HepG2 (cell line): ENCODE measurements around the gene KANSL3. TPM values are rescaled to one million over a fixed set of nuclear protein-coding genes. Genes with fewer than 3 reads are reported as not detected.
A peak's percentile ranks its signal among the peaks of the same experiment; 100 is the strongest.

ENCODE experiments used
- ADNP ChIP-seq: sonication (generic); formaldehyde crosslinking; IDR thresholded peaks from 2 replicates; pipeline ENCODE4 v1.4.0; 2020; ENCODE audit warnings: missing genetic modification reagents
- ATF6 ChIP-seq: sonication (generic); formaldehyde crosslinking; conservative IDR thresholded peaks from 2 replicates; pipeline ENCODE4 v1.4.0; 2020; ENCODE audit warnings: missing genetic modification reagents
- CCAR2 ChIP-seq: fragments of 200-400 bp; formaldehyde crosslinking; optimal IDR thresholded peaks from 2 replicates; pipeline ENCODE3; 2018; ENCODE audit warnings: low read depth, mild to moderate bottlenecking, low read length, moderate library complexity
- CREB1 ChIP-seq, 2 experiments: fragments of 450-650 bp in 1 of 2; IDR thresholded peaks; 2 replicates each; pipeline ENCODE4 v1.6.1; 2016 to 2017; ENCODE audit warnings: control low read depth in 1 of 2, mild to moderate bottlenecking in 1 of 2, missing compliant biosample characterization in 1 of 2, missing genetic modification characterization in 1 of 2
- HNF4G ChIP-seq, 2 experiments: sonication (generic) in 1 of 2; formaldehyde crosslinking in 1 of 2; IDR thresholded peaks; 2 replicates each; pipeline versions ENCODE4 v1.4.0 to v1.6.1; 2011 to 2020; ENCODE audit warnings: borderline replicate concordance in 2 of 2, low read depth in 2 of 2, mild to moderate bottlenecking in 2 of 2, low read length in 1 of 2, missing genetic modification reagents in 1 of 2, moderate library complexity in 1 of 2
- KDM2A ChIP-seq: sonication (generic); formaldehyde crosslinking; IDR thresholded peaks from 2 replicates; pipeline ENCODE4 v1.4.0; 2020; ENCODE audit warnings: low read depth, missing genetic modification reagents, borderline replicate concordance
- KDM6A ChIP-seq: IDR thresholded peaks from 2 replicates; pipeline ENCODE4 v1.6.1; 2016; ENCODE audit warnings: low read depth
- MLX ChIP-seq: IDR thresholded peaks from 2 replicates; pipeline ENCODE4 v1.6.1; 2016
- NR1H2 ChIP-seq: sonication (generic); formaldehyde crosslinking; IDR thresholded peaks from 2 replicates; pipeline ENCODE4 v1.8.1; 2022; ENCODE audit warnings: low read depth, missing genetic modification reagents, borderline replicate concordance
- NR2C2 ChIP-seq: sonication (generic); formaldehyde crosslinking; IDR thresholded peaks from 2 replicates; pipeline ENCODE4 v1.4.0; 2020; ENCODE audit warnings: missing genetic modification reagents, mild to moderate bottlenecking, moderate library complexity, borderline replicate concordance
- PHF5A ChIP-seq: IDR thresholded peaks from one replicate; pipeline ENCODE4 v1.6.1; 2018; ENCODE audit warnings: low read depth, missing genetic modification reagents; ENCODE audit not compliant: unreplicated experiment
- PITX1 ChIP-seq: sonication (generic); formaldehyde crosslinking; IDR thresholded peaks from 2 replicates; pipeline ENCODE4 v1.5.1; 2020; ENCODE audit warnings: mild to moderate bottlenecking, missing genetic modification reagents
- POGZ ChIP-seq: sonication (generic); formaldehyde crosslinking; IDR thresholded peaks from 2 replicates; pipeline ENCODE4 v1.4.0; 2020; ENCODE audit warnings: mild to moderate bottlenecking, missing genetic modification reagents
- POLR2AphosphoS5 ChIP-seq: IDR thresholded peaks from 2 replicates; pipeline ENCODE4 v1.6.1; 2012; ENCODE audit warnings: low read depth, low read length
- POLR2G ChIP-seq: fragments of 200-400 bp; formaldehyde crosslinking; IDR thresholded peaks from 2 replicates; pipeline ENCODE4 v1.6.1; 2018; ENCODE audit warnings: mild to moderate bottlenecking, low read depth, low read length, moderate library complexity
- SP4 ChIP-seq: sonication (generic); formaldehyde crosslinking; IDR thresholded peaks from 2 replicates; pipeline ENCODE4 v1.8.1; 2023; ENCODE audit warnings: mild to moderate bottlenecking, missing genetic modification reagents
- THAP8 ChIP-seq: sonication (generic); formaldehyde crosslinking; IDR thresholded peaks from 2 replicates; pipeline ENCODE4 v1.5.1; 2020; ENCODE audit warnings: missing genetic modification reagents, mild to moderate bottlenecking, borderline replicate concordance
- TRIM24 ChIP-seq: sonication (generic); formaldehyde crosslinking; IDR thresholded peaks from 2 replicates; pipeline ENCODE4 v1.8.0; 2022; ENCODE audit warnings: mild to moderate bottlenecking, missing genetic modification reagents
- ZNF326 ChIP-seq: sonication (generic); formaldehyde crosslinking; IDR thresholded peaks from 2 replicates; pipeline ENCODE4 v1.4.0; 2020; ENCODE audit warnings: missing genetic modification reagents, borderline replicate concordance
- ZNF510 ChIP-seq: sonication (generic); formaldehyde crosslinking; IDR thresholded peaks from 2 replicates; pipeline ENCODE4 v1.4.0; 2020; ENCODE audit warnings: low read depth, mild to moderate bottlenecking, missing genetic modification reagents
- ZNF580 ChIP-seq: IDR thresholded peaks from 2 replicates; pipeline ENCODE4 v1.6.1; 2016; ENCODE audit warnings: low read depth, borderline replicate concordance
- ZNF660 ChIP-seq: sonication (generic); formaldehyde crosslinking; IDR thresholded peaks from 2 replicates; pipeline ENCODE4 v1.5.1; 2020; ENCODE audit warnings: mild to moderate bottlenecking, low read depth, missing genetic modification reagents, borderline replicate concordance
- ZSCAN5A ChIP-seq: sonication (generic); formaldehyde crosslinking; IDR thresholded peaks from 2 replicates; pipeline ENCODE4 v1.8.0; 2022; ENCODE audit warnings: mild to moderate bottlenecking, missing genetic modification reagents, borderline replicate concordance
- polyA plus RNA-seq, 8 experiments: library from polyadenylated mRNA; depleted of rRNA in 3 of 8; stranded (reverse) in 7 of 8; unstranded in 1 of 8; fragments of >200 nt; fragmentation: Illumina TruSeq in 4 of 8; extraction: Trizol in 4 of 8; gene quantifications; 2 replicates each; pipeline versions ENCODE4 v1.2.1 to v1.2.3, GENCODE V29; 2011 to 2016; ENCODE audit warnings: low read depth in 4 of 8, missing spikeins in 1 of 8, mixed read lengths in 1 of 8; ENCODE audit not compliant: insufficient read depth in 1 of 8
- total RNA-seq, 5 experiments: library from RNA; depleted of rRNA; stranded (reverse); fragments of >200 nt; fragmentation: Illumina TruSeq; extraction: Trizol; gene quantifications; 2 replicates each; pipeline ENCODE4 v1.2.3, GENCODE V29; 2016; ENCODE audit warnings: low read depth in 1 of 5

The KANSL3 gene
- total and polyA plus RNA-seq, 2 of the 13 experiments (the other 11 are each of a cell fraction or from before 2014, with no cell fraction given), result 20.8 to 37.3 TPM

- TF ChIP-seq KDM6A (CRISPR knock-in tag) (peak; percentile 61), NR2C2 (CRISPR knock-in tag) (peak; percentile 92), NR1H2 (no peak), ATF6 (no peak), ZNF660 (no peak), PHF5A (no peak), CCAR2 (no peak), SP4 (peak; percentile 14; the same call in 1 of the 2 replicates), PITX1 (peak; percentile 61; the same call in 1 of the 2 replicates), THAP8 (CRISPR knock-in tag) (0 out of 2 replicates have a peak, but pooled peaks have one; percentile 38), ZNF326 (CRISPR knock-in tag) (no peak), TRIM24 (CRISPR knock-in tag) (peak; percentile 5; the same call in 1 of the 2 replicates), ADNP (CRISPR knock-in tag) (no peak), POGZ (CRISPR knock-in tag) (peak; percentile 44), KDM2A (no peak), CREB1 (IDR thresholded peaks at IDR 0.05) (no peak), CREB1 (CRISPR knock-in tag; IDR thresholded peaks at IDR 0.05) (no peak), ZNF510 (0 out of 2 replicates have a peak, but pooled peaks have one; percentile 47), POLR2G (peak; percentile 51), POLR2AphosphoS5 (peak; percentile 55), MLX (CRISPR knock-in tag) (peak; percentile 53; the same call in 1 of the 2 replicates), ZSCAN5A (CRISPR knock-in tag) (peak; percentile 57; the same call in 1 of the 2 replicates), ZNF580 (0 out of 2 replicates have a peak, but pooled peaks have one; percentile 31), HNF4G (IDR thresholded peaks at IDR 0.05; ENCODE audit: borderline replicate concordance, low read depth, low read length) (peak; percentile 91; the same call in 1 of the 2 replicates), HNF4G (CRISPR knock-in tag; IDR thresholded peaks at IDR 0.05; ENCODE audit: borderline replicate concordance, low read depth) (peak; percentile 77; the same call in 1 of the 2 replicates)
Observed at GRCh38 chr2:96683972-96684820, 46.1 kb upstream of the KANSL3 start (continued).
